Kidney (tissue), 14 donors: ENCODE data around the gene PCDH15. TPM values are rescaled to one million over a fixed set of nuclear protein-coding genes. Genes with fewer than 3 reads are reported as not detected.

ENCODE experiments used
- DNase-seq, 5 donors: peaks; one replicate each; pipeline ENCODE4 v3.0.0-alpha.2; 2013 to 2020
- FAIRE-seq: peaks from 2 replicates; lab custom pipeline; 2012; peaks lifted over from hg19 to GRCh38; lab: Jason Lieb, UNC
- H3K27ac ChIP-seq, 2 donors: one replicate each; pipeline ENCODE4 v1.7.0; 2013; ENCODE audit warnings: low read depth in 2 of 2, low read length in 2 of 2, inconsistent platforms in 1 of 2
- H3K27me3 ChIP-seq: one replicate; pipeline ENCODE4 v1.7.1; 2013; ENCODE audit warnings: low read length, inconsistent platforms; ENCODE audit not compliant: control insufficient read depth, insufficient read depth
- H3K36me3 ChIP-seq, 3 donors: one replicate each; pipeline versions ENCODE4 v1.7.0 to v1.7.1; 2013; ENCODE audit warnings: low read length in 3 of 3, control low read depth in 1 of 3, inconsistent platforms in 1 of 3; ENCODE audit not compliant: insufficient read depth in 3 of 3, control insufficient read depth in 2 of 3
- H3K4me1 ChIP-seq, 3 donors: one replicate each; pipeline versions ENCODE4 v1.7.0 to v1.7.1; 2013; ENCODE audit warnings: low read length in 3 of 3, inconsistent platforms in 1 of 3, low read depth in 1 of 3; ENCODE audit not compliant: control insufficient read depth in 2 of 3, insufficient read depth in 2 of 3
- H3K4me3 ChIP-seq, 3 donors: one replicate each; pipeline versions ENCODE4 v1.7.0 to v1.8.1; 2013; ENCODE audit warnings: low read length in 3 of 3, control low read depth in 1 of 3, inconsistent platforms in 1 of 3
- H3K9ac ChIP-seq, 3 donors: one replicate each; pipeline versions ENCODE4 v1.7.0 to v1.7.1; 2013; ENCODE audit warnings: low read length in 3 of 3, control low read depth in 1 of 3, inconsistent platforms in 1 of 3
- H3K9me3 ChIP-seq, 3 donors: one replicate each; pipeline versions ENCODE4 v1.7.0 to v1.7.1; 2013; ENCODE audit warnings: low read length in 3 of 3, control low read depth in 1 of 3, inconsistent platforms in 1 of 3; ENCODE audit not compliant: control insufficient read depth in 2 of 3, insufficient read depth in 1 of 3
- intact Hi-C: fragments of 100-400 bp; cut with DNase I; formaldehyde crosslinking; loops from one replicate; pipeline ENCODE4 v1.11.1; 2022
- polyA plus RNA-seq: library from polyadenylated mRNA; stranded (reverse); fragments of 350-450 nt; fragmentation: Illumina TruSeq; extraction: RNeasy Lipid Tissue Mini Kit (QIAGEN cat#74804); gene quantifications from one replicate; pipeline ENCODE4 v1.2.3, GENCODE V29; 2014; ENCODE audit warnings: low read depth, low replicate concordance; ENCODE audit not compliant: insufficient read depth
- total RNA-seq: library from RNA; stranded (reverse); fragmentation: NEBNext Ultra II Directional; extraction: Animal tissue kit (Norgen Biotek cat#: 25700); gene quantifications from one replicate; pipeline ENCODE4 v1.2.1, GENCODE V29; 2021
- TF ChIP-seq, protein P1 (sequence below): IDR thresholded peaks from 3 replicates; pipeline ENCODE4 v1.5.1; 2012; ENCODE audit warnings: mild to moderate bottlenecking, moderate library complexity, borderline replicate concordance; ENCODE audit not compliant: insufficient read depth; ENCODE audit errors: extremely low read depth
- donor health status: control.
- donor health status: control.
- donor health status: control.
- donor health status: control.
- donor health status: control.
- donor health status: DM: yes; HTN: yes; CAD: no.
- donor health status: Normal renal cell carcinoma (clear cell type).

Gene PCDH15
- total and polyA plus RNA-seq, 2 donors from 2014 or later = 1.5 TPM; not detected in 1

DNA sequence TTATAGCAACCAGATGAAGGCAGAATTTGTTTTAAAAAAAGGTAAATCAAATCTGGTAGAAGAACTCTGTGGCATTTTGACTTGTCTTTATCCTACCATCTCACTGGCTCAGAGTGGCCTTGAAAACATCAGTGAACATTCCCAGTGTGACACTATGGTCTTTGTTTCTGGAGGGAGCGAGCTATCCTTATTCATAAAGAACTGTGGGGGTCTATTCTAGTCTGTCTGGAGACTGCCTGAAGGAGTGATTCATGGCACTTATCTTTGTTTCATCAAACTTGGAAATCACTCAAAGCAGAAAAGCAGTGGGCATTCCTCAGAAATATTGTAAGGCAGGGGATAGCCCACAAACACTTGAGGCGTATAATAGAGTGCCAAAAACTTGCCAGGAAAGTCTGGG, 719.1 kb downstream of the PCDH15 start:
- H3K9me3 ChIP-seq = no peaks in the 10 kb centered on the region
- no peak overlapping the region for H3K9ac ChIP-seq
- H3K4me3 ChIP-seq = no peak overlapping the region
- no peaks in the 10 kb centered on the region for H3K36me3 ChIP-seq
- TF ChIP-seq, protein P1, sequence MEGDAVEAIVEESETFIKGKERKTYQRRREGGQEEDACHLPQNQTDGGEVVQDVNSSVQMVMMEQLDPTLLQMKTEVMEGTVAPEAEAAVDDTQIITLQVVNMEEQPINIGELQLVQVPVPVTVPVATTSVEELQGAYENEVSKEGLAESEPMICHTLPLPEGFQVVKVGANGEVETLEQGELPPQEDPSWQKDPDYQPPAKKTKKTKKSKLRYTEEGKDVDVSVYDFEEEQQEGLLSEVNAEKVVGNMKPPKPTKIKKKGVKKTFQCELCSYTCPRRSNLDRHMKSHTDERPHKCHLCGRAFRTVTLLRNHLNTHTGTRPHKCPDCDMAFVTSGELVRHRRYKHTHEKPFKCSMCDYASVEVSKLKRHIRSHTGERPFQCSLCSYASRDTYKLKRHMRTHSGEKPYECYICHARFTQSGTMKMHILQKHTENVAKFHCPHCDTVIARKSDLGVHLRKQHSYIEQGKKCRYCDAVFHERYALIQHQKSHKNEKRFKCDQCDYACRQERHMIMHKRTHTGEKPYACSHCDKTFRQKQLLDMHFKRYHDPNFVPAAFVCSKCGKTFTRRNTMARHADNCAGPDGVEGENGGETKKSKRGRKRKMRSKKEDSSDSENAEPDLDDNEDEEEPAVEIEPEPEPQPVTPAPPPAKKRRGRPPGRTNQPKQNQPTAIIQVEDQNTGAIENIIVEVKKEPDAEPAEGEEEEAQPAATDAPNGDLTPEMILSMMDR = no peak
- intact Hi-C loops = no loop called here
- no peak overlapping the region for H3K27ac ChIP-seq
- FAIRE-seq = no peak
- no peaks in the 10 kb centered on the region for H3K27me3 ChIP-seq
- no peaks in the 10 kb centered on the region for H3K4me1 ChIP-seq
- DNase-seq = no peak

DNA sequence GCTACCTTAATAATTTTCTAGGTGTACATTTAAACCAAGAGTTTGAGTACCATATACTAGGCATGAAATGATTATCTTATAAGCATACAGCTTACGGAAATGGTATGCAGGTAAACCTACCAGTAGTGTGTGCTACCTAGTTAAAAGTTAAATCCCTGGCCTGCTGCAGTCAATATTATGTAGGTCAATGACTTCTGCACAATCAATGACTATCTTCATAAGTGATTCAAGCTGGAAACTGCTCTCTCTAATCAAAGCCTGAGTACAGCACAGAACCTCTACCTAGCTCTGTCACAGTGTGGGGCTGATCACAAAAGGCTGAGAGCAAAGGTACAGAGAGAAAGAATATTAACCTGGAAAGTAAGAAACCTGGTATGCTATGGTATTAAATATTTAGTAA, 733.7 kb downstream of the PCDH15 start:
- no peaks in the 10 kb centered on the region for H3K9me3 ChIP-seq
- FAIRE-seq (no peak), DNase-seq (no peak)
- H3K4me1 ChIP-seq = no peaks in the 10 kb centered on the region
- H3K36me3 ChIP-seq = no peaks in the 10 kb centered on the region
- H3K4me3 ChIP-seq = no peak overlapping the region
- H3K27me3 ChIP-seq = no peaks in the 10 kb centered on the region
- intact Hi-C loops = no loop called here
- TF ChIP-seq, protein P1 = no peak
- H3K9ac ChIP-seq = no peak overlapping the region
- no peak overlapping the region for H3K27ac ChIP-seq

DNA sequence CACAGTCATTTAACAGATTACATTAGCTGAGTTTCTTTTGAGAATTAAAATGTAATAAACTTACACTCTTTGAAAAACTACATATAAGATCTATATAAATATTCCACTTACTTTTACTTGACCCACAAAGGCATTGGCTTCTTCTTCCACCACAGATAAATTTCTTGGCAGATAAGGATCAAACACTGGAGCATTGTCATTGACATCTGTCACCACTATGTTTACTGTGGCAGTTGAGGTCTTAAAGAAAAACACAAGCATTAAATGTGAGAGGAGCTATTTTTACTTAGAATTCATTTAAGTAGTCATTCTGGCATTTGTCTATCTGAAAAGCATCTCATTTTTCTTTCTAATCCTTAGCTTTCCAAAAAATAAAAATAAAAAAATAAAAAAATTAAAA, 734.4 kb downstream of the PCDH15 start:
- Histone ChIP-seq H3K9me3 (no peaks in the 10 kb centered on the region), H3K4me1 (no peaks in the 10 kb centered on the region), H3K36me3 (no peaks in the 10 kb centered on the region), H3K27me3 (no peaks in the 10 kb centered on the region), H3K27ac (no peak overlapping the region), H3K4me3 (no peak overlapping the region), H3K9ac (no peak overlapping the region)
- intact Hi-C loops = no loop called here
- DNase-seq = no peak
- TF ChIP-seq, protein P1 = no peak
- FAIRE-seq = no peak

DNA sequence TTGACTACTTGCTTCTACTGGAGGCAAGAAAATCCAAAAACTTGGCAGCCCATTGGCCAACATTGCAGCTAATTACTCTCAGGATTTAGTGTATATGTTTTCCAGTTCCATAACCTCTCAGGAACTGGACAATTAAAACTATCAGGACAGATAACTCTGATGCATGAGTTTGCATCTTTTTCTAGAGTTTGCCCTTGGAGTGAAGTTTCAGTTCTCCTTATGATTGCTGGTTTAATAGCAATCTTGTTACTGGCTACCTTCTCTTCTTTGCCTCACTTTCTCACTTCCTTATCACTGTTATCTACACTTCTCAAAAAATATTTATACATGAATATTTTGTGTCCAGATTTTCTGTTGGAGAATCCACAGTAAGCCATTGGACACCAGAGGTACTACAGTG, 735.9 kb downstream of the PCDH15 start:
- Histone ChIP-seq H3K4me1 (no peaks in the 10 kb centered on the region), H3K4me3 (no peak overlapping the region), H3K36me3 (no peaks in the 10 kb centered on the region), H3K27ac (no peak overlapping the region), H3K9ac (no peak overlapping the region), H3K27me3 (no peaks in the 10 kb centered on the region), H3K9me3 (no peaks in the 10 kb centered on the region)
- TF ChIP-seq, protein P1 = no peak
- intact Hi-C loops = no loop called here
- FAIRE-seq (no peak), DNase-seq (no peak)
